Ovary (tissue), 9 donors: ENCODE results near the gene PLIN1. TPM values are rescaled to one million over a fixed set of nuclear protein-coding genes. Genes with fewer than 3 reads are reported as not detected.
A peak's percentile ranks its signal among the peaks of the same experiment; 100 is the strongest.

Experiments
- DNase-seq, 5 donors: peaks; one replicate each; pipeline ENCODE4 v3.0.0-alpha.2; 2019 to 2020
- H3K27ac ChIP-seq, 2 donors: fragments of 200-600 bp; one replicate each; pipeline versions ENCODE4 v1.5.1 to v1.8.0; 2019 to 2022
- H3K27me3 ChIP-seq: fragments of 200-600 bp; one replicate; pipeline ENCODE4 v1.8.0; 2022
- H3K36me3 ChIP-seq: fragments of 200-600 bp; sonication (generic); one replicate; pipeline ENCODE4 v1.5.1; 2019
- H3K4me1 ChIP-seq: one replicate; pipeline ENCODE4 v1.8.1; 2013; ENCODE audit warnings: mild to moderate bottlenecking, moderate library complexity; ENCODE audit not compliant: insufficient read depth
- H3K4me3 ChIP-seq: fragments of 200-600 bp; sonication (generic); one replicate; pipeline ENCODE4 v1.5.1; 2017
- H3K9me3 ChIP-seq, 2 donors: fragments of 200-600 bp in 1 of 2; sonication (generic) in 1 of 2; one replicate each; pipeline versions ENCODE4 v1.5.1 to v1.8.1; 2013 to 2019; ENCODE audit warnings: mild to moderate bottlenecking in 1 of 2, moderate library complexity in 1 of 2
- CTCF ChIP-seq, 3 donors: fragments of 450-650 bp in 2 of 3; fragments of 200-600 bp in 1 of 3; IDR thresholded peaks; one replicate each; pipeline versions ENCODE4 v1.5.1 to v1.8.0; 2016 to 2022; ENCODE audit warnings: antibody characterized with exemption in 3 of 3, mild to moderate bottlenecking in 1 of 3
- EP300 ChIP-seq: sonication (generic); formaldehyde crosslinking; IDR thresholded peaks from one replicate; pipeline ENCODE4 v1.6.1; 2017; ENCODE audit warnings: antibody characterized with exemption
- POLR2A ChIP-seq: fragments of 450-650 bp; IDR thresholded peaks from one replicate; pipeline ENCODE4 v1.6.1; 2017; ENCODE audit warnings: antibody characterized with exemption, mild to moderate bottlenecking, moderate library complexity
- WGBS, 3 donors: extraction: QIAGEN DNeasy Blood & Tissue Kit in 1 of 3; methylation state at CpG; one replicate each; pipeline versions ENCODE4 v1.1.5 to v1.1.7; 2013 to 2017; 5-methylcytosine and 5-hydroxymethylcytosine counted together
- intact Hi-C, 4 donors: fragments of 100-400 bp; cut with DNase I; formaldehyde crosslinking; loops; one replicate each; pipeline versions ENCODE4 v1.11.0 to v1.15.1; 2022 to 2023
- polyA plus RNA-seq, 2 donors: library from polyadenylated mRNA; stranded (reverse); fragments of 200-250 nt in 1 of 2; fragments of 350-450 nt in 1 of 2; fragmentation: Illumina TruSeq in 1 of 2; extraction: RNeasy Lipid Tissue Mini Kit (QIAGEN cat#74804) in 1 of 2; gene quantifications; one replicate each; pipeline ENCODE4 v1.2.3, GENCODE V29; 2013 to 2014
- total RNA-seq, 7 donors: library from RNA; depleted of rRNA in 2 of 7; stranded (reverse); fragments of >200 nt in 2 of 7; fragmentation: NEBNext Ultra II Directional in 3 of 7; extraction: Animal tissue kit (Norgen Biotek cat#: 25700) in 3 of 7; gene quantifications; one replicate each; pipeline versions ENCODE4 v1.1.0 to v1.2.4, GENCODE V29; 2016 to 2023
- donor health status: DM: no; HTN: no; CAD: no; lungs with moderate emphysema.
- donor health status: DM: no; HTN: no; CAD: no.
- donor health status: Bipolar disorder and iron deficiency.
- donor health status: DM: yes; HTN: yes; CAD: no.
- donor health status: DM: no; HTN: no; CAD: no.
- donor health status: DM: yes; HTN: yes; CAD: no.

Gene PLIN1
- total and polyA plus RNA-seq, 9 donors = 0.82 to 5.4 (median 1.2) TPM

GRCh38 chr15:89675606-89676005 lies 3.6 kb downstream of the PLIN1 start:
- WGBS, 3 donors = 80 to 88% (median 87%) methylated on average over 6 of the region's 6 CpGs
- H3K4me3 ChIP-seq = no peak overlapping the region
- DNase-seq = no peak
- H3K36me3 ChIP-seq = no peaks in the 10 kb centered on the region
- peaks cover 17% of the 10 kb centered on the region for H3K4me1 ChIP-seq
- H3K27me3 ChIP-seq = no peaks in the 10 kb centered on the region
- TF ChIP-seq CTCF (IDR thresholded peaks at IDR 0.05) = no peak
- H3K27ac ChIP-seq = no peak overlapping the region
- intact Hi-C loops = no loop called here
- no peaks in the 10 kb centered on the region for H3K9me3 ChIP-seq

- no peaks in the 10 kb centered on the region for H3K27me3 ChIP-seq
- no peaks in the 10 kb centered on the region for H3K9me3 ChIP-seq
- peaks cover 14% of the 10 kb centered on the region for H3K4me1 ChIP-seq
- H3K27ac ChIP-seq = no peak overlapping the region
- intact Hi-C loops = no loop called here
- WGBS, 3 donors = 82 to 83% (median 83%) methylated on average over 4 of the region's 4 CpGs
- TF ChIP-seq CTCF (IDR thresholded peaks at IDR 0.05) (no peak), EP300 (no peak), POLR2A (no peak)
- no peak for DNase-seq
- H3K4me3 ChIP-seq = no peak overlapping the region
- no peaks in the 10 kb centered on the region for H3K36me3 ChIP-seq
These were observed 4.6 kb downstream of the PLIN1 start for GRCh38 chr15:89674526-89674925.

- Histone ChIP-seq H3K27me3 (no peaks in the 10 kb centered on the region), H3K4me1 (peaks cover 8% of the 10 kb centered on the region), H3K4me3 (no peak overlapping the region), H3K27ac (no peak overlapping the region), H3K9me3 (no peaks in the 10 kb centered on the region), H3K36me3 (no peaks in the 10 kb centered on the region)
- TF ChIP-seq CTCF (IDR thresholded peaks at IDR 0.05) (no peak), EP300 (no peak), POLR2A (no peak)
- 61 to 68% (median 64%) methylated on average over 12 of the region's 12 CpGs for WGBS, 3 donors
- intact Hi-C loops = no loop called here
- DNase-seq = peak in 1 of 5 donors; percentile 27
These were observed 6.0 kb downstream of the PLIN1 start for GRCh38 chr15:89673165-89673512.

- Histone ChIP-seq H3K27me3 (no peaks in the 10 kb centered on the region), H3K36me3 (no peaks in the 10 kb centered on the region), H3K9me3 (no peaks in the 10 kb centered on the region), H3K4me3 (no peak overlapping the region), H3K27ac (peak overlapping the region in 1 of 2 donors; percentile 35), H3K4me1 (peaks cover 8% of the 10 kb centered on the region)
- DNase-seq = peak in 3 of 5 donors; percentile 64 to 69 (median 67)
- TF ChIP-seq CTCF (IDR thresholded peaks at IDR 0.05) = no peak
- TF ChIP-seq EP300 = no peak
- TF ChIP-seq POLR2A = no peak
- WGBS, 3 donors = 79 to 83% (median 80%) methylated on average over 12 of the region's 12 CpGs
- intact Hi-C loops = no loop called here
These were observed 6.7 kb downstream of the PLIN1 start for GRCh38 chr15:89672221-89673164.
